Kidney glomerular epithelial cell (primary cell): ENCODE results near the gene TXNRD2.
"Not testable (repeated sequence)": the region's sequence is repeated elsewhere in the genome, so short reads cannot be mapped to it uniquely, and the experiment has no call there.

Experiments used
- DNase-seq: peaks from one replicate; lab custom pipeline; 2025; lab: John Stamatoyannopoulos, UW

The TXNRD2 gene

GRCh38 chr22:19948057-19948760, 6.6 kb upstream of the TXNRD2 start:
- DNase-seq: no peak

DNA sequence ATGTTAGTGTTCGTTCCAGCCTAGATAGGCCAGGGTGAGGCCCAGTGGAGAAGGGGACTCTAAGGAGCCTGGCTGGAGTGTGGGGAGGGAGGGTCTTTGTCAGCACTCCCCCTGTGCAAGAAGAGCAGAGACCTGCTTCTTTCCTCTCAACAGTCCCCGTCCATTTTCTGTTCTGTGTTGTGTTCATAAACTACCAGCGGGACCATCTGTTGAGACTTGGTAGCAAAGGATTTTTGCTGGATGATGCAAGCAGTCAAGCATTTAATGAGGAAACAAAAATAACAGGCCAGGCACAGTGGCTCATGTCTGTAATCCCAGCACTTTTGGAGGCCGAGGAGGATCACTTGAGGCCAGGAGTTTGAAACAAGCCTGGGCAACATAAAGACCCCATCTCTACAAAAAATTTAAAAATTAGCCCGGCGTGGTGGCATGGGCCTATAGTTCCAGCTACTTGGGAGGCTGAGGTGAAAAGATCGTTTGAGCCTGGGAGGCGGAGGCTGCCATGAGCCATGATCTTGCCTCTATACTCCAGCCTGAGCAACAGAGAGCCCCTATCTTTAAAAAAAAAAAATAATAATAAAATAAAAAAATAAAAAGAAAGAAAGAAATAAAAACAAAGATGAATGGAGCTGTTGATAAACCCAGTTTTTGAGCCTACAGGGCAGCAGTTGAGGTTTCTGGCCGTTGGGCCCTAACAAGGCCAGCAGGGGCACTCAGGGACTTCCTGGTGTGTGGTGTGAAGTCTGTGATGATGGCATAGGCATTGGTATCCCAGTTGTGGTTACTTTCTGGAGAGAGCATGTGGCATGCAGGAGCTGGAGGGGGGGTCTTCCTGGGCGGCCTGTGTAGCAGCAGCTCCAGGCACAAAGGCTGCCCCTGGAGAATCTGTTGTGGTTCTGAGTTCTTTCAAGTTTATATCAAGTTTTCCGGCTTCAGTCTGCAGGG, 1.7 kb upstream of the TXNRD2 start:
- DNase-seq: peak; percentile 39

DNA sequence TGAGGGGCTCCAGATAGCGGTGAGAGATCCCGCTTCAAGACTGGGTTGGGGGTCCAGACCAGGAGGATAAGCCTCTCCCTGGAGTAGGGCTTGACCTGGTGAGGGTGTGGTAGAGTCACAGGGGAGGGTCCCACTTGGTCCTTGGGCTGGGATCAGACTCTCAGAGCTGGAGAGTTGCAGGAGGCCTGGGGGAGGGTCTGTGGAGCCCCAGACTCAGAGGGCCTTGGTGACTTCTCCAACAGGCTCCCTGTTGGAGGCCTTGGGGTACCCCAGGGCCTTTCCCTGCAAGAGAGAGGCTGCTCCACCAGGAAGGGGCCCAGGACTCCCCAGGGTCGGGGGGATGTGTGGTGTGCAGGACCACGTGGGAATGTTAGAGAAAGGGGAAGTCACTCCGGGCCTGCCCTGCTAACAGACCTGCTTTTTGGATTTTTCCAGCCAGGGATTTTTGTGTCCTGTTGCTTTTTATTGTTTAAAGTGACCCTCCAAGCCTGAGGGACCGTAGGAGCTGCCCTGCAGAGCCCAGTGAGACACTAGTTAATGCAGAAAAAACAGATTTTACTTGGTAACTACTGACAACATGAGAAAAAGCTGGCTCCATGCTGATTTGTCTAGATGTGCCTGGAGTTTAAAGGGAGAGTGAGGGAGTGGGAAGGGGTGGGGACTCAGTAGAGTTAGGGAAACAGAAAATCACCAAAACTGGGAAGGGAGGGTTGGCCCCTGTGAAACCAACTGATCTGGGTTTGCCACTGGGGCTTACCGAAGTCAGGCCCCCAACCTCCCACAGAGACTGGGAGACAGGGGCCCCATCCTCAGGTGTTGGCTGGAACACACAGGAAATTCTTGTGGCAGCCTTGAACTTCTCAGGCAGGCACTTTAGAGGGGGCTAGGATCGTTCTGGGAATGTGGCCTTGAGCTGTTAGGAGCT, 801 bp upstream of the TXNRD2 start:
- peak; percentile 25 for DNase-seq

DNA sequence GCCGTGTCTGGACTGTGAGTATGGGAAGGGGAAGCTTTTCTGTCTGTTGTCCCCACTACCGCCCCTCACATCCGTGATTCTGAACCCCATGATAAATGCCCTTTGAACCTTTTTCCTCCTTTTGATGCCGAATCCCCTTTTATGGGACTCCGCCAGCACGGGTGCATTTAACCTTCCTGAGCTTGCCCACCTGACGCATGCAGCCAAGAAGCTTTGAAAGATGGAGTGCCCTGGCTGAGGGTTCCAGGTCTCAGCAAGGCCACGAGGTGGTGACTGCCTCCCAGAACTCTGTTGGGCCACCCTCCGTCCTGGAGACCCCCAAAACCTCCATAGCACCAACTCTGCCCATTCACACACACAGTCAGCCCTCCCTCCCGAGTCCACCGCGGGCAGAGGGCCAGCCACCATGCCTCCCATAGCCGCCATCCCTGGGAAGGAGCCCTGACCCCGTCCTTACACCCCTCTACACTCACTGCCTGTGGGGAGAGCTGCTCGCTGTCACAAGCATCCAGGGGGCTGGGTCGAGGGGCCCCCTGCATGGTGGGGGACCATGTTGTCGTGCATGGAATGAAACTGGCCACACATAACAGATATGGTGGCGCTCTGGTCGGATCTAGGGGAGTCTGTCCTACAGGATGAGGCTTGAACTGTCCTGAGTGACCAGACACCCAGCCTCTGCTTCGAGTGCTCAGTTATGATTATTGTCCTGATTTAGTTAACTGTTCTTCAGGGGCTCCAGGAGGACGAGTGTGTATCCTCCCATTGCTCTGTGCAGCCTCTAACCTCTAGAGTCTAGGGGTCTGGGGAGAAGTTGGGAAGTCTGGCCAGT, 868 bp downstream of the TXNRD2 start:
- no peak for DNase-seq

DNA sequence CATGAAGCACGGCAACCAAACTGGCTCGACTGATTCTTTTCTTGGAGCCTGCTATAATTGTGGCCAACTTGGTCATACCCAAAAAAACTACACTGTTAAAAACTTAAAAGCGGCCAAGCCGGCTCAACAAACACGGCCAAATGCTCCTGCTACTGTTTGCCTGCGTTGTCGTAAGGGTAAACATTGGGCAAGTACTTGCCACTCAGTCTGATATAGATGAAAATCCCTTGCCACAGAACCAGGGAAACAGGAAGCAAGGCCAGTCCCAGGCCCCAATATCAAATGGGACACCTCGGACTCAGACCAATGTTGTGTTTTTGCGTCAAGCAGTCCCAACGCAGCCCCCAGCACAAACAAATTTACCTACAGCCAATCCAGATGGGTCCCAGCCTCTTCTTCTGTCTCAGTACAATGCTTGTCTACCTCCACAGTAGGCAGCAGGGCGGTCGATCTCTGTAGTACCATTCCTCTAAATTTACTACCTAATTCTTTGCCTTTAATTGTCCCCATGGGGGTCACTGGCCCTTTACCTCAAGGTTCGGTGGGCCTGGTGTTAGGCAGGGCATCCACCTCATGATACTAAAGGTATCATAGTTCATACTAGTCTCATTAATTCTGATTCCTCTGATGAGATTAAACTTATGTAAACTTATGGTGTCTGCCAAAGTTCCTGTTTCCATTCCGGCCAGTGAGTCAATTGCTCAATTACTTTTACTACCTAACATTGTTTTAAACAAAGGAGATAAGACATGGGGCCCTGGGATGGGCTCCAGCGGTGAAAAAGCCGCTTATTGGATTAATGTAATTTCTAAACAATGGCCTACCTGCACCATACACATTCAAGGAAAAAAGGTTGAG, 3.8 kb downstream of the TXNRD2 start:
- DNase-seq: no peak

- no peak for DNase-seq
Observed at GRCh38 chr22:19936513-19936912, 5.1 kb downstream of the TXNRD2 start.

DNA sequence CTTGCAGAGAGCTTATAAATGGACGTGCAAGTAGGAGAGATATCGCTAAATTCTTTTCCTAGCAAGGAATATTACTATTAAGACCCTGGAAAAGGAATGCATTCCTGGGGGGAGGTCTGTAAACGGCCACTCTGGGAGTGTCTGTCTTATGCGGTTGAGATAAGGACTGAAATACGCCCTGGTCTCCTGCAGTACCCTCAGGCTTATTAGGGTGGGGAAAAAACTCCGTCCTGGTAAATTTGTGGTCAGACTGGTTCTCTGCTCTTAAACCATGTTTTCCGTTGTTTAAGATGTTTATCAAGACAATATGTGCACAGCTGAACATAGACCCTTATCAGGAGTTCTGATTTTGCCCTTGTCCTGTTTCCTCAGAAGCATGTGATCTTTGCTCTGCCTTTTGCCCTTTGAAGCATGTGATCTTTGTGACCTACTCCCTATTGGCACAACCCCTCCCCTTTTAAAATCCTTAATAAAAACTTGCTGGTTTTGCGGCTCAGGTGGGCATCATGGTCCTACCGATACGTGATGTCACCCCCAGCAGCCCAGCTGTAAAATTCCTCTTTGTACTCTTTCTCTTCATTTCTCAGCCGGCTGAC, 6.4 kb downstream of the TXNRD2 start:
- not testable (repeated sequence) for DNase-seq

DNA sequence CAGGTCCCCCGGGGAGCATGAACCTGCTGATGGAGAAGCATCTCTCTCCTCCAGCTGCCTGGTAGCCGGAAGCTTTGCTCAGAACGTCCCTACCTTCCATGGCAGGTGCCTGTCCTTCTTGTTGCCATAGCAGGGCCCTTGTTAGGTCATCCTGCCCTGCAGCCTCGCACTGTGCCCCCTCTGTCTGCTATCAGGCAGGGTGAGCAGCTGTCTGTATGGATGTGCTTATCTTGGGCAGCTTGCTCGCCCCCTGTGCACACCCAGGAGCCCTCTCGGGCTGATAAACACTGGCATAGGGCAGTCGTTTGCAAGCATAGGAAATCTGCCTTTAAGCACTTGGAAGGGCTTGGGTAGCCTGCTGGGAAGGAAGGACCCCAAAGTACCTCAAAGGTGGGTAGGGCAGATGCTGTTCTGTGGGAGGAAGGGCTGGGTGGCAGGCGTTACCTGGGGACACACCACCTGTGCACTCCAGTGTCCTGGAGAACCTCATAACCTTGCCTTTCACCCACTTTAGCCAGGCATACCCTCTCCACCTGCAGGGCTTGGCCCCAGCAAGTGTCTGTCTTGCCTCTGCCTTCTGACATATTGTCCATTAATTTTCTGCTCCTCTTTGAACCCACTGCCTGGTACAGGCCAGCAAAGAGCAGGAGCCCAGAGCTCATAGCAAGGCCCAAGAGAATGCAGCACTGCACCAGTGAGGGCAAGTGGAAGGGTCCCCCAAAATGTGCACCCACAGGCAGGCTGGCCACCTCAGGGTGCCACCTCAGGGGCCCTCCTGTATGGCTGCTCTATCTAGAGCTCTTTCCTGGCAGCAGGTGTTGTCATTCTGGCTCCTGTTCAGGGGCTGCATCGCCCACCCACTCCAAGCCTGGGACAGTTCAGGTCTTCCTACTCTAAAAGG, 8.0 kb downstream of the TXNRD2 start:
- DNase-seq: no peak

- no peak for DNase-seq
Observed at GRCh38 chr22:19932367-19933206, 9.0 kb downstream of the TXNRD2 start.

DNA sequence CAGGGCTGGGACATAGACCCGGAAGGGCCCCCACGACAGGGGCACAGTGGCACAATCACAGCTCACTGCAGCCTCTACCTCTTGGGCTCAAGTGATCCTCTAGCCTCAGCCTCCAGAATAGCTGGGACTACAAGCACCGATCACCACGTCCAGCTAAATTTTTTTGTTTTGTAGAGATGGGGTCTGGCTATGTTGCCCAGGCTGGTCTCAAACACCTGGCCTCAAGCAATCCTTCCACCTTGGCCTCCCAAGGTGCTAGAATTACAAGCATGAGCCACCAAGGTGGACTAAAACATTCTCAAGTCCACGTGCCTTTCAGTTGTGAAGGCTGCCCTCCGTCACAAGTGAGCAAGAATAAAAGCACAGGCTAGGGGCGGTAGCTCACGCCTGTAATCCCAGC, 10.1 kb downstream of the TXNRD2 start:
- no peak for DNase-seq

GRCh38 chr22:19930551-19931486, 10.8 kb downstream of the TXNRD2 start:
- DNase-seq: no peak

GRCh38 chr22:19929586-19930550, 11.8 kb downstream of the TXNRD2 start:
- DNase-seq: no peak

DNA sequence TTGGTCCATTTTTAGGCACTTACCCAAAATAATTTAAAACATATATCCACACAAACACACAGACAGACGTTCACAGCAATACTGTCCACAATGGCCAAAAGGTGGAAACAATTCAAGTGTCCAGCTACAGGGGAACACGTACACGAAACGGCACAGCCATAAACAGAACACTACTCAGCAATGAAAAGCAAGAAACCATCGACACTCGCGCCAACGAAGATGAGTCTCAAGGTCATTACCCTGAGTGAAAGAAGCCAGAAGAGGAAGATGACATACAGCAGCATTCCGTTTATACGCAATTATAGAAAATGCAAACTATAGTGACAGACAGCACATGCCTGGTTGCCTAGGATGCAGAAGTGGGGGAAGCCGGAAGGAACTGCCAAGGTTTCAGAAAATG, 13.4 kb downstream of the TXNRD2 start:
- no peak for DNase-seq

- no peak for DNase-seq
Observed at GRCh38 chr22:19927696-19928095, 13.9 kb downstream of the TXNRD2 start.

DNA sequence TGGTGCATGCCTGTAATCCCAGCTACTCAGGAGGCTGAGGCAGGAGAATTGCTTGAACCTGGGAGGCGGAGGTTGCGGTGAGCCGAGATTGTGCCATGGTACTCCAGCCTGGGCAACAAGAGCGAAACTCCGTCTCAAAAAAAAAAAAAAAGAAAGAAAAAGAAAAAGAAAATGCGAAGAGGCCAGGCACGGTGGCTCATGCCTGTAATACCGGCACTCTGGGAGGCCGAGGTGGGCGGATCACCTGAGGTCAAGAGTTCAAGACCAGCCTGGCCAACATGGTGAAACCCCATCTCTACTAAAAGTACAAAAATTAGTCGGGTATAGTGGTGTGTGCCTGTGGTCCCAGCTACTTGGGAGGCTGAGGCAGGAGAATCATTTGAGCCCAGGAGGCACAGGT, 15.6 kb downstream of the TXNRD2 start:
- DNase-seq: not testable (repeated sequence)
